ENCODE measurements around the gene BORCS6. TPM values are rescaled to one million over a fixed set of nuclear protein-coding genes. Genes with fewer than 3 reads are reported as not detected.

Gene BORCS6
- total and polyA plus RNA-seq, 9 of the 15 experiments (the other 6 are each of a cell fraction or from before 2014, with no cell fraction given): 0.01 to 7.4 (median 2.3) TPM

GRCh38 chr17:8209907-8210760 lies 20.2 kb upstream of the BORCS6 start, which contains the start of gene AURKB (continued):
- TF ChIP-seq E2F1 (CRISPR knock-in tag; IDR thresholded peaks at IDR 0.05) (peak; percentile 95), SAP30 (IDR thresholded peaks at IDR 0.05; ENCODE audit: borderline replicate concordance, insufficient read depth, low read depth, low read length, poor library complexity, severe bottlenecking) (peak; percentile 99), ZNF561 (CRISPR knock-in tag; conservative IDR thresholded peaks at IDR 0.05) (no peak), FOXJ3 (CRISPR knock-in tag; IDR thresholded peaks at IDR 0.05) (no peak), HMGXB4 (CRISPR knock-in tag; IDR thresholded peaks at IDR 0.05) (no peak; the same call in 1 of the 2 replicates), TAF9B (IDR thresholded peaks at IDR 0.05; ENCODE audit: partially characterized antibody) (peak; percentile 74), ZNF764 (CRISPR knock-in tag; IDR thresholded peaks at IDR 0.05; ENCODE audit: low read depth) (no peak), ZEB2 (IDR thresholded peaks at IDR 0.05) (no peak), TEAD4 (IDR thresholded peaks at IDR 0.05; ENCODE audit: low read length) (peak; percentile 32; the same call in 1 of the 2 replicates), TEAD4 (CRISPR knock-in tag; IDR thresholded peaks at IDR 0.05; ENCODE audit: borderline replicate concordance) (no peak), PPARD (CRISPR knock-in tag; IDR thresholded peaks at IDR 0.05) (no peak), NFATC3 (IDR thresholded peaks at IDR 0.05) (no peak), ZNF174 (CRISPR knock-in tag; IDR thresholded peaks at IDR 0.05) (no peak), ZBTB49 (CRISPR knock-in tag; IDR thresholded peaks at IDR 0.05; ENCODE audit: borderline replicate concordance) (no peak), CHD2 (IDR thresholded peaks at IDR 0.05; ENCODE audit: low read depth, low read length) (no peak), ZNF165 (CRISPR knock-in tag; IDR thresholded peaks at IDR 0.05; ENCODE audit: borderline replicate concordance) (no peak), KDM5B (IDR thresholded peaks at IDR 0.05; ENCODE audit: insufficient replicate concordance, low read depth, low read length) (peak; percentile 79), RAD51 (IDR thresholded peaks at IDR 0.05; ENCODE audit: borderline replicate concordance, low read depth) (no peak), TOE1 (IDR thresholded peaks at IDR 0.05; ENCODE audit: borderline replicate concordance) (no peak), TOE1 (CRISPR knock-in tag; IDR thresholded peaks at IDR 0.05; ENCODE audit: borderline replicate concordance, low read depth) (peak; percentile 81; the same call in 1 of the 2 replicates), ZNF140 (CRISPR knock-in tag; IDR thresholded peaks at IDR 0.05) (no peak)
